HG03103 (cell line): ENCODE measurements around the gene CDK6.

Experiments used
- ATAC-seq: cut with Tn5 transposase; IDR thresholded peaks from one replicate; pipeline ENCODE4 v1.9.1; 2021; ENCODE audit warnings: low read depth; ENCODE audit not compliant: unreplicated experiment

CDK6 gene

DNA sequence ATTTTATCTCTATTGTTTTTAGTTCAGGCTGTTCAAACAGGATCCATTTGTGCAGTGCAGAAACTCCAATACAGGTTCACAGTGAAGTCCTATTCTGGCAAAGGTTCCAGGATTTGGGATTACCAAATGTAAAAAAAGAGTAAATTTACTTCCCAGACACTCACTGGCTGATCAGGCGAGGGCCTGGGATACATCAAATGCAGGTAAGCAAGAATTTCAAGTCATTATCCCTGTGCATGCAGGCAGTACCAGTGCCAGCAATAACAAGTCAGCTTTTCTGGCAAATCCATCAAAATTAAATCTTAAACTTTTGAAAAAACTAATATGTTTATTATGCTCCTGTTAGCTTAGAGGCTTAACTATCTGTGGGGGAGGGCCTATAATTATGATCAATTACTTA lies 6.3 kb downstream of the CDK6 start:
- ATAC-seq = no peak

DNA sequence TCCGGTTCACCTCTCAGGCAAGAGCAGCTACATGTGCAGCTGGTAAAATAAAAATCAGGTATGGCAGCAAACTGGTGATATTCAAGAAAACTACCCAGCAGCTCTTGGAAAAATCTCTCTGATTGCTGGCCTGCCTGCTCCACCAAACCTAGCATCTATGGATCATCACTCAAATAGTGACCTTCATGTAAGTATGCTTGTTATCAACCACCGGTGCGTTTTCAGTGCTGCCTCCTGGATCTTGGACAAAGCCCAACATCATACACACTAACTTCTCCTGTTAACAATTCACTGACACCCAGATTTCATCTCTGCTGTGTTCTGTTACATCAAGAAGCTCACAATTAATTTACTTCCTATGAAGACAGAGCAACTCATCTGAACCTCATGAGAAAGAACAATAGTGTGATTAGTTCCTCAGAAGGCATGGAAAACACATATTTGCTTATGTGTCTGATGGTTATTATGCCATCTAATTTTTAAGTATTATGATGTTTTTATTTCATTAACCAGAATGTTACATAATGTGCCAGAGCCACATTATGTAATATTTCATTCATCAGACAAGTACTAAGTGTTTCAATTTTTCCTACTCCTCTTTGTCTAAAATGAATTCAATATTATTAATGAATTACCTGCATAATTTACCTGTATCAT lies 8.8 kb downstream of the CDK6 start:
- no peak for ATAC-seq

GRCh38 chr7:92826258-92826938 lies 10.0 kb downstream of the CDK6 start:
- ATAC-seq = no peak

- no peak for ATAC-seq
Observed at GRCh38 chr7:92824901-92825480, 11.4 kb downstream of the CDK6 start.

GRCh38 chr7:92824450-92824849 lies 11.9 kb downstream of the CDK6 start:
- ATAC-seq = no peak

GRCh38 chr7:92823042-92823441 lies 13.3 kb downstream of the CDK6 start:
- no peak for ATAC-seq

DNA sequence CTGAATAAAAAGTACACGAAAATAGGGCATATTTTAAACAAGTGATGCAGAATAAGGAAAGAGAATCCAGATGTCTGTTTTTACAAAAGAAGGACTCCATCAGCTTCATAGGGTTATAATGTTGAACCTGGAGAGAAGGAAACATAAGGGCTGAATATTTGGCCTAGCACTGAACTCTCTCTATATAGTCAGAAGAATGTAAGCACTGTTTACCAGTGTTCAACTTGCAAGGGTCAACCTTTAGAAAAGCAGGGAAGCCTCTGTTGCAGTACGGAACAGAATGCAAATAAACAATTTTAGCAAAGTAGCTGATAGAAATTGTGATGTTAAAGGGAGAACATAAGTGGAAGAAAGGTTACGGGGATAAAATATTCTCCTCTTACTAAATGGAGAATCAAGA lies 16.2 kb downstream of the CDK6 start:
- no peak for ATAC-seq

GRCh38 chr7:92817398-92817797 lies 19.0 kb downstream of the CDK6 start:
- ATAC-seq = no peak

DNA sequence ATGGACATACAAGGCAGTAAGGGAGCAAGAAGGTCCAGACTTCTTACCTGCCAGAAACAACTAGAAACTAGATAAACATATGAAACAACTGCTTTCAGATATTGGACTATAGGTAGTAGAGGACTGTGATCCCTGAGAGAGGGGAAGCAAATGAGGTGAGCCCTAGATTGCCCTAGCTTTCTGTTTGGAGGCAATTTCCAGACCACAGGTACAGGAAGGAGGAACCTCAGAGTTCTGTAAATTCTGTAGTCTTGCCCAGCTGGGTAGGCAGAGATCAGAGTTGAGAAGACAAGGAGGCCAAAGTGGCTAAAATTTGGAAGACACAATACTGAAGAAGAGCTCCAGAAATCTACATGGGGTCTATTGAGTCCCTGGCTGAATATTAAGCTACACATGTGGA lies 21.0 kb downstream of the CDK6 start:
- ATAC-seq = no peak

- ATAC-seq = peak; percentile 48
Observed at GRCh38 chr7:92813390-92814024, 22.9 kb downstream of the CDK6 start.

DNA sequence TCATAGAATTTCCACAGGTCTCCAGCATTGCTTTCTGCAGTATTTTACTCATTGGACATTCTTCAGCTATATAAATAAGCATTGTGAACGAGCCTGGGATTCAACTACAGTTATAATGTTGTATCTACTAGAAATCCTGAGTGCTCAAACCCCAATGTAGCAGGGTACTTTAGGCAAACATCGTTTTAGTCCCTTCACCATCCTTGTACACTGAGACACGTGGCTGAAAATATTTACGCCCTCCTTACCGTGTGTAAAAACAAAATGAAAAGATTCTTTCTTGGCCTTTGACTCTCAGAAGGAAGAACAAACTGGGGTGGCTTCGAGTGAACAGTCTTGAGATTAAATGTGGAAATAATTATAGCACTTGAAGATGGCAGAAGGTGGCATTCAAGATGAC lies 25.2 kb downstream of the CDK6 start:
- no peak for ATAC-seq

GRCh38 chr7:92809760-92810573 lies 26.4 kb downstream of the CDK6 start:
- peak; percentile 75 for ATAC-seq

DNA sequence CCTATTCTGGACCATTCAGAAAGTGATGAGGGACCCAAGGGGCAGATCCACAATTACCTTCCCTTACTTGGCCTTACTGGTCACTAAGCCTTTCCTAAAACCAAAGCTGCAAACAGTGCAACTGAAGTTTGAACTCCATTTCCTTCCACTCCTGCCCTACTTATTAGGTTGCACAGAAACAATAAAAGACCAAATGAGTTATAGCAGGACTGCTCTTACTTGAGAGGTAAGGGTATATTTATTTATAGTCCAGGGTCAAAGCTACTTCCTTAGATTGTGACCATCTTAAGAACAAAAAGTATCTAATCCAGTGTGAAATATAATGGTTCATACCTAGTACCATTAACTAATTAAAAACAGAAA lies 27.0 kb downstream of the CDK6 start:
- ATAC-seq = peak; percentile 20

- no peak for ATAC-seq
Observed at GRCh38 chr7:92808635-92809034, 27.7 kb downstream of the CDK6 start.

DNA sequence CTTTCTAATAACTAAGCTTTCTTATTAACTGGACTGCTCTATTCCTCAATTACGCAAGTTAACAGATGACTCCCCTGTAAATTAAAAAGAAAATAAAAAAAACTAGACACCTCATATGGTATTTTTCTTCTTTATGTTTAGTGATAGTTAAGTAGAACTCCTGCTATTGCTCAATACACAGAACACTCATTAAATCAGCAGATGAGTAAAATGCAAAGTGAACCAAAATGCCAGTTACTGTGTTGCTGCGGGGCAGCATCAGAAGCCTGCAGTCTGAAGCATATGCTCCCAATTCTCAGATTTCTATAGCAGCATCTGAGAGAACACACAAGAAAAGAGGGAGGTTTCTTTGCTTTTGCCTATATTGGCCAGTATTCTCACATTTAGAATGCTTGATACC lies 28.4 kb downstream of the CDK6 start:
- ATAC-seq = no peak

DNA sequence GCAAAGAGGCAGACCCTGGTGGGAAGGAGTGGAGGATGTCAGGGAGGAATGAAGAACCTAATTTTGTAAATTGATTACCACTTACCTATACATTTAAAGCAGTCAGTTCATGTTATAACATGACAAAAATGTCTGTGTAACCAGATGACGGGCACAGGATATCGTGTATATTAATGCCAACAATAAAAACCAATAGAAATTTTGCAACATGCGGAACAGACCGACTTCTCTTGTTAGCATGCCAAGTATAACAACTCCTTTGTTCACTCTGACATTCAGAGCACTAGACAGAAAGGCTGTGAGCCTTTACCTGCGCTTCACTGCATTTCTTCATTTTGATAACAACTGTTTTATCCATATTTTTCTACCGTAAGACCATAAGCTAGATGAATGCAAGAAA lies 29.9 kb downstream of the CDK6 start:
- ATAC-seq = no peak

DNA sequence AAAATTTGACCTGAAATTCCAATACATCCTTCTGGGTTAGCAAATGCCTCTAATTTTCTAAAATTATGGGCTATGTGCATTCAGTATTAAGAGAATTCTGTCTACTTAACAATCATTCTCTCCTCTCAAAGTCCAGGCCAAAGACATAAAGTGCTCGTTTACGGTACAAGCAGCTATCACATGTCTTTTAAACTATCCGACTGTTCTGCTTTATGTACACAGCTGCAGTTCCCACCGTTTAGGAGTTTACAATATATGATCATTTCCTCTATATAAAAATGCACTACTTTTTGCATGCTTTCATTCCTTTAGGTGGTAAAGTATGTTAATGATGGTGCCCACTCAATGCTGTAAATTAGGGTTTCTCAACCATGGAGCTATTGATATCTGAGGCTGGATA lies 34.0 kb downstream of the CDK6 start:
- no peak for ATAC-seq

- no peak for ATAC-seq
Observed at GRCh38 chr7:92799446-92800211, 36.7 kb downstream of the CDK6 start.

GRCh38 chr7:92798517-92799249 lies 37.7 kb downstream of the CDK6 start:
- no peak for ATAC-seq

- no peak for ATAC-seq
Observed at GRCh38 chr7:92797693-92798092, 38.7 kb downstream of the CDK6 start.
